T-helper 17 cell (primary cell): ENCODE data around the gene KCNH3. TPM values are rescaled to one million over a fixed set of nuclear protein-coding genes. Genes with fewer than 3 reads are reported as not detected.
"Not testable (repeated sequence)": the region's sequence is repeated elsewhere in the genome, so short reads cannot be mapped to it uniquely, and the experiment has no call there.

ENCODE experiments used
- ATAC-seq: fragments of 150-1000 bp; cut with Tn5 transposase; 2 replicates; pipeline ENCODE4 v1.10.0; 2021; ENCODE audit warnings: mild to moderate bottlenecking, moderate library complexity
- DNase-seq, 3 donors: peaks; one replicate each; pipeline versions ENCODE4 v3.0.0 to v3.0.0-alpha.2; 2020 to 2021
- H3K9me3 ChIP-seq: one replicate; pipeline ENCODE4 v1.7.0; 2013; ENCODE audit warnings: low read length, mild to moderate bottlenecking; ENCODE audit not compliant: control insufficient read depth, poor library complexity, severe bottlenecking
- H3K27ac Mint-ChIP-seq: one replicate; pipeline ENCODE4 v1.8.0; 2022; ENCODE audit warnings: mild to moderate bottlenecking, moderate library complexity, mixed read lengths
- H3K27me3 Mint-ChIP-seq: one replicate; pipeline ENCODE4 v1.8.0; 2022; ENCODE audit warnings: mixed read lengths
- H3K36me3 Mint-ChIP-seq: one replicate; pipeline ENCODE4 v1.8.0; 2022; ENCODE audit warnings: low read depth, mixed read lengths
- H3K4me1 Mint-ChIP-seq: one replicate; pipeline ENCODE4 v1.8.0; 2022; ENCODE audit warnings: mild to moderate bottlenecking, mixed read lengths
- H3K4me3 Mint-ChIP-seq: one replicate; pipeline ENCODE4 v1.8.0; 2022; ENCODE audit warnings: mild to moderate bottlenecking, moderate library complexity, mixed read lengths
- total RNA-seq, 4 donors: library from RNA in 2 of 4; stranded (reverse) in 2 of 4; gene quantifications; one replicate each; pipeline ENCODE4 v1.2.3 and lab custom pipeline; 2022 to 2026

Gene KCNH3
- 1 to 10 TPM; 2.7 to 3.1 TPM for total RNA-seq
- 3.8 to 5.3 reads per million in 2 donors for total RNA-seq (lab: John Stamatoyannopoulos, UW)

DNA sequence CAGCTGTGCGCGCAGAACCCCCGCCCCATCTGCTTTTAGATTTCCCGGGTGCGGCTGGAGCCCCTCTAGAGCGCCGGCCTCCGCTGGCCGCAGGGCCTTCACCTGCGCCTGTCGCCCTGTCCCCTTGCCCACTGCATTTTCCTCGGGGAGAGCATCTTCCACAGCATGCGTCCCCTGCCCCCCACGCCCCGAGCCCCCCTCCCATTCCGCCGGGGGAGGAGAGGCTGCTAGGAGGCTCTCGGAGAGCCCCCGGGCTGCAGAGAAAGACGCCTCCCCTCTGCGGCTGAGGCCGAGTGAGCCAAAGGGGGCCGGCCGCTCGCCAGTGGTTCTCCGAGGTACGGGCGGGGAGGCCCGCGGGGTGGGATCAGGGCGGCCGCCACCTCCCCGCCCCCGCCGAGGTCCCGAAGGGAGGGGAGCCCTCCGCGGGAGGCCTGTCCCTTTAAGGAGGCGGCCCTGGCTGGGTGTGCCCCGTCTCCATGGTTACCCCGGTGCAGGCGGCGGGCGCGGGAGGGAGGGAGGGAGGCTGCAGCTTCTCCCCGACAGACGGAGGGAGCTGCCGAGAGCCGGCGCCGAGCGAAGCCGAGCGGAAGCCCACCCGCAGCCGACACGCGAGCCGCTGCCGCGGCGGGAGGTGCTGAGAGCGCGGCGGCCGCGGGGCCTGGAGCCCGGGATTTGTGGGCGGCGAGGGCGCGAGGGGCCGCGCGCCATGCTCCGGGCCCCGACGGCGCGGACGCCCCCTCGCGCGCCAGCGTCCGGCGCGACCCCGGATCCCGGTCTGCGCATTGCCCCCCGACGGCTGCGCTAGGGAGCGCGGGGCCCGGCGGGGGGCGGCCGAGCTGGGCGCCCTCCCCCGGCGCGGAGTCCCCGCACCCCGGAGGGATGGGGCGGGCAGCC is at the start of gene KCNH3:
Gene KCNH3, plus strand, starts transcription at position 521 of the 894 bp plus-strand sequence. CDS start 387 bp downstream, outside the sequence.
- H3K9me3 ChIP-seq, result no peaks in the 10 kb centered on the region
- Mint-ChIP-seq H3K4me1 (peaks cover 27% of the 10 kb centered on the region), H3K27me3 (no peaks in the 10 kb centered on the region), H3K36me3 (no peaks in the 10 kb centered on the region), H3K27ac (peak within 1 kb of the TSS; percentile 74), H3K4me3 (peak within 1 kb of the TSS; percentile 85)
- peak; percentile 91 for ATAC-seq
- peak; percentile 80 to 87 (median 86) for DNase-seq

GRCh38 chr12:49489154-49489553 is 49.7 kb upstream of the KCNH3 start:
- no peak overlapping the region for H3K4me3 Mint-ChIP-seq
- no peak for ATAC-seq
- no peaks in the 10 kb centered on the region for H3K9me3 ChIP-seq
- DNase-seq, result no peak
- no peak overlapping the region for H3K27ac Mint-ChIP-seq
- H3K27me3 Mint-ChIP-seq, result no peaks in the 10 kb centered on the region
- no peaks in the 10 kb centered on the region for H3K36me3 Mint-ChIP-seq
- H3K4me1 Mint-ChIP-seq, result no peaks in the 10 kb centered on the region

GRCh38 chr12:49489720-49490119 is 49.1 kb upstream of the KCNH3 start:
- ATAC-seq (no peak), DNase-seq (no peak)
- H3K27ac Mint-ChIP-seq, result no peak overlapping the region
- no peak overlapping the region for H3K4me3 Mint-ChIP-seq
- H3K36me3 Mint-ChIP-seq, result no peaks in the 10 kb centered on the region
- no peaks in the 10 kb centered on the region for H3K9me3 ChIP-seq
- no peaks in the 10 kb centered on the region for H3K27me3 Mint-ChIP-seq
- no peaks in the 10 kb centered on the region for H3K4me1 Mint-ChIP-seq

DNA sequence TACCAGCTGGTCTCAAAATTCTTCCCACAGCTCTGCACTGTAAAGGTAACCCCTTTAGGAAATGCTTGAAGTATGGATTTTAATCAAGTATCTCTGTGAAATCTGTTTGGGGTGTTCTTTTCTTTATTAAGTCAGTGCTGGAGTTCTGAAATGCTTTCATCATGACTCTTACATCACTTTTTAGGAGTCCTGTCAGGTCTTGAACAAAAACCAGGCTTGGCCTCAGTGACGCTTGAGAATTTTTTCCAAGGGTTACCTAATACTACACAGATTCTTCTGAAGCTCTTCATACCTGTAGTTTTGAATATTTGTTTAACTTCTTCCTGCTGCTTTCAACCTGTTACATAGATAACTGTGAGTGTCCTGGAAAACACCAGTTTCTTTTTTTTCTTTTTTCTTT is 47.0 kb upstream of the KCNH3 start:
- ATAC-seq (no peak), DNase-seq (no peak)
- Mint-ChIP-seq H3K36me3 (peaks cover 2% of the 10 kb centered on the region), H3K27me3 (no peaks in the 10 kb centered on the region), H3K27ac (no peak overlapping the region), H3K4me3 (no peak overlapping the region), H3K4me1 (no peaks in the 10 kb centered on the region)
- H3K9me3 ChIP-seq, result no peaks in the 10 kb centered on the region

- no peaks in the 10 kb centered on the region for H3K9me3 ChIP-seq
- Mint-ChIP-seq H3K27ac (no peak overlapping the region), H3K4me1 (no peaks in the 10 kb centered on the region), H3K36me3 (peaks cover 2% of the 10 kb centered on the region), H3K27me3 (no peaks in the 10 kb centered on the region), H3K4me3 (no peak overlapping the region)
- no peak for ATAC-seq
- DNase-seq, result no peak
Observed at GRCh38 chr12:49493900-49494299, 44.9 kb upstream of the KCNH3 start.

DNA sequence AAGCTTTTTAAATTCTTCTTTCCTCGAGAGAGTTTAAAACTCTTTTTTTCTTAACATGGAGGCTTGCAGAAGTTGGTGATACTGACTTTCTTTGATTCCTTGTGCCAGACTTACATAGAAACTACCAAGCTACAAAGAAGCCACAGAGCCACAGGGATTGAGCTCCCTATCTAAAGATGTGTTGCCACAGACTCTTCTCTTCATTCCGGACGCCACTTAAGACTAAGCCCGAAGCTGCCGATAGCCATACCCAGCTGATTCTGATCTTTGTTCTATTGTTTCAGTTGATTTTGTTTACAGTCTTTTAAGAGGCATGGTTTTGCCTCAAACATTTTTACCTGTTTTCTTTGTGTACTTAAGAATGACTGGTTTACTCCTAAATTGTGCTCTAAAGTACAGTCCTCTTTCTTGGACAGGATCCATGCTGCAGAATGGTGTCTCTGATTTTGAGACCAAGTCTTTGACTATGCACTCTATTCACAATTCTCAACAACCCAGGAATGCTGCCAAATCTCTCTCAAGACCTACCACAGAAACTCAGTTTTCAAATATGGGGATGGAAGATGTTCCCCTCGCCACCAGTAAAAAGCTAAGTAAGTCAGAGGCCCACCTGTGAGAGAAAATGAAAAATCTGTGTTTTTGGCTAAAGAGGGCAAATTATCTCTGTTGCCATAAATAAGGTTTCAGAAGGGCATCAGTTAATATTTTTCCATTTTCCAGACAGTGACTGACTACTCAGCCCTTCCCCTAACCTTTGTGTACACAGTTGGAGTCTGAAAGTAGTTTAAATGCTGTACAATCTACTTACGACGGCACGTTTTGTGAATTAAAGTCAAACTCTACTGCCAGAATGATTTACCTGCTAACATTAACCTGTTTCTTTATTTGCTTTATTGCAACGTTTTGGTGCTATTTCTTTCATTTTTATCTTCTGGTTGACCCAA is 42.1 kb upstream of the KCNH3 start:
- H3K4me1 Mint-ChIP-seq, result no peaks in the 10 kb centered on the region
- DNase-seq, result no peak
- H3K27me3 Mint-ChIP-seq, result no peaks in the 10 kb centered on the region

DNA sequence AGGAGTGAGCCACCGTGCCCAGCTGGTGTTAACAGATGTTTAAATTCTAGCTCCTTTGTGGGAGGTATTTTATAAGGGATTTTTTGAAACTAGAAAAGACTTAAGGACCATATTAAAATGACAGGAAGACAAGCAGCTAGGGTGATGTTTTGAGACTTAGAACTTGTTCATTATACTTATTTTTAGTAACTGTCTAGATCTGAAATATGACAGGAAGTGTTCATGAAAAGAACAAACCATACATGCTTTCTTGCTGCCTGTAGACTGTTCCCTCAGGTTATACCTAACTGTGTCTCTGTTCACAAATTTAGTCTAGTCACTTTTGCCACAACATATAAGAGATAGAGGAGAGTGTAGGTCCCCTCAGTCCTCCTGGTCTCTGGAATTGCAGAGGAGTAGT is 36.9 kb upstream of the KCNH3 start:
- Mint-ChIP-seq H3K27ac (no peak overlapping the region), H3K4me3 (no peak overlapping the region), H3K4me1 (peaks cover 4% of the 10 kb centered on the region), H3K27me3 (no peaks in the 10 kb centered on the region), H3K36me3 (peaks cover 4% of the 10 kb centered on the region)
- ATAC-seq (no peak), DNase-seq (no peak)
- no peaks in the 10 kb centered on the region for H3K9me3 ChIP-seq

More for the DNA sequence above, 42.1 kb upstream of the KCNH3 start:
- Mint-ChIP-seq H3K4me3 (no peak overlapping the region), H3K27ac (no peak overlapping the region), H3K36me3 (peaks cover 2% of the 10 kb centered on the region)
- no peaks in the 10 kb centered on the region for H3K9me3 ChIP-seq
- no peak for ATAC-seq

GRCh38 chr12:49502590-49502989 is 36.2 kb upstream of the KCNH3 start:
- DNase-seq, result no peak
- no peak overlapping the region for H3K27ac Mint-ChIP-seq
- H3K4me3 Mint-ChIP-seq, result no peak overlapping the region
- H3K9me3 ChIP-seq, result no peaks in the 10 kb centered on the region
- peaks cover 4% of the 10 kb centered on the region for H3K36me3 Mint-ChIP-seq
- no peaks in the 10 kb centered on the region for H3K27me3 Mint-ChIP-seq
- H3K4me1 Mint-ChIP-seq, result peaks cover 4% of the 10 kb centered on the region
- no peak for ATAC-seq

GRCh38 chr12:49503674-49504180 is 35.1 kb upstream of the KCNH3 start:
- ATAC-seq (no peak), DNase-seq (no peak)
- peaks cover 4% of the 10 kb centered on the region for H3K36me3 Mint-ChIP-seq
- H3K4me3 Mint-ChIP-seq, result no peak overlapping the region
- no peaks in the 10 kb centered on the region for H3K27me3 Mint-ChIP-seq
- peaks cover 4% of the 10 kb centered on the region for H3K4me1 Mint-ChIP-seq
- H3K27ac Mint-ChIP-seq, result no peak overlapping the region
- no peaks in the 10 kb centered on the region for H3K9me3 ChIP-seq

DNA sequence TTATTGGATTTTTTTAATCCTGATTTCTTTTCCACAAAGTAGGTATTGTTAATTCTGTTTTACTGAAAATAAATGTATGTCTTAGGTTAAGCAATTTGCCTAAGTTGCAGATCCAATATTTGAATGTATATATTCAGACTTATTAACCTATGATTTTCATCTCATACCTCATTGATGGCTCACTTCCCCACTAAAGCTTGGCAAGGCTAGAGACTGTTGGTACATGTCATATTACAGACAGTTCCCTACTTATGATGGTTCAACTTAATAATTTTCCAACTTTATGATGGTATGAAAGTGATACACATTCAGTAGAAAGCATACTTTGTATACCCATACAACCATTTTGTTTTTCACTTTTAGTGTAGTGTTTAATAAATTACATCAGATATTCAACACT is 33.2 kb upstream of the KCNH3 start:
- DNase-seq, result no peak
- no peaks in the 10 kb centered on the region for H3K9me3 ChIP-seq
- Mint-ChIP-seq H3K36me3 (peaks cover 4% of the 10 kb centered on the region), H3K27ac (no peak overlapping the region), H3K4me3 (no peak overlapping the region), H3K27me3 (no peaks in the 10 kb centered on the region), H3K4me1 (peaks cover 4% of the 10 kb centered on the region)
- no peak for ATAC-seq

DNA sequence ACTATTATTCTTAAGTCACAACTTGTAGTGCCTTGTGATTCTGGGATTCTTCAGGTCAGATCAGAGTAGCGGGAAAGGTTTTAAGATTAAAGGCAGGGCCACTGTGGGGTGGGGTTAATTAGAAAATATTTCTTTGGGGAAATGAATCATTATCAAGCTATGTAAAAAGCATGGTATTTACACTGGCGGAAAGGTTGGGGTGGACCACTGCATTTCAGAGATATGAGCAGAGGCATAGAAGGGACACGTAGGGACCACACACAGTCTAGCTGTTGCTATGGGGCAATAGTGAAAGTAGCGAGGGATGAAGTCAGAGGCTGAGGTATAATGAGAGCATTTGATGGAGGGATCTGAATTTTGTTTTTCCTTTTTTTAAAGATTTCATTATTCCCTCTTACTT is 31.7 kb upstream of the KCNH3 start:
- peaks cover 4% of the 10 kb centered on the region for H3K36me3 Mint-ChIP-seq
- no peaks in the 10 kb centered on the region for H3K27me3 Mint-ChIP-seq
- H3K4me1 Mint-ChIP-seq, result peaks cover 4% of the 10 kb centered on the region
- no peak for ATAC-seq
- no peak overlapping the region for H3K4me3 Mint-ChIP-seq
- no peaks in the 10 kb centered on the region for H3K9me3 ChIP-seq
- DNase-seq, result no peak
- no peak overlapping the region for H3K27ac Mint-ChIP-seq

- not testable (repeated sequence) for H3K36me3 Mint-ChIP-seq, DNase-seq, H3K9me3 ChIP-seq, H3K27me3 Mint-ChIP-seq, H3K4me3 Mint-ChIP-seq, H3K4me1 Mint-ChIP-seq, H3K27ac Mint-ChIP-seq, ATAC-seq
Observed at GRCh38 chr12:49509681-49510080, 29.1 kb upstream of the KCNH3 start.

DNA sequence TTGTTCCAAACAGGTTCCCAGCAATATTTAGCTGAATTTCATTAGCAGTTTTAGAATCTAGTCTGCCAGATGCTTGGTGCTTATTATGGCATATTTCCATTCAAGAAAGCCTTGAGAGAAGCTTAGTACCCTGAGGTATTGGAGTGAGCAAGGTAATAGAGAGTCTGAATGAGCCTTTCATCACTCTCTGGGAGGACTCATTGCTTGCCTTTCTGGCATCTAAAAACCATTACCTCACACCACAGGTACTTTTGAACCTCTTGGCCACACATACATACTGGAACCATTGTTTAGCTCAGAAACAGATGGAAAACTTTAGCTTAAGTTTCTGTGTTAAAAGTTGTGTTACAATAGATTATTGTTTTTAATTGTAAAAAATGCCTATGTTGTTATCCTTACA is 27.4 kb upstream of the KCNH3 start:
- ATAC-seq (no peak), DNase-seq (no peak)
- Mint-ChIP-seq H3K36me3 (no peaks in the 10 kb centered on the region), H3K4me1 (peaks cover 2% of the 10 kb centered on the region), H3K4me3 (no peak overlapping the region), H3K27ac (no peak overlapping the region), H3K27me3 (no peaks in the 10 kb centered on the region)
- no peaks in the 10 kb centered on the region for H3K9me3 ChIP-seq
